ENCODE data around the gene ARMC3.

GRCh38 chr10:23047201-23048050 lies 119.6 kb downstream of the ARMC3 start:
- TF ChIP-seq CTCF (IDR thresholded peaks at IDR 0.05) = no peak
- TF ChIP-seq REST (IDR thresholded peaks at IDR 0.05) = no peak
- TF ChIP-seq HOXB13 (CRISPR knock-in tag; IDR thresholded peaks at IDR 0.05; ENCODE audit: low read depth) = no peak
- TF ChIP-seq POLR2A (IDR thresholded peaks at IDR 0.05; ENCODE audit: low read length) = no peak
- TF ChIP-seq MAX (IDR thresholded peaks at IDR 0.05) = no peak
- TF ChIP-seq ELK1 (IDR thresholded peaks at IDR 0.05; ENCODE audit: low read depth, low read length) = no peak
- no peak for TF ChIP-seq RFX5 (IDR thresholded peaks at IDR 0.05)
- no peak for TF ChIP-seq RAD21 (conservative IDR thresholded peaks at IDR 0.05 in 1 of 2, IDR thresholded peaks at IDR 0.05 in 1 of 2)
